ENCODE data around the gene PKN2.

DNA sequence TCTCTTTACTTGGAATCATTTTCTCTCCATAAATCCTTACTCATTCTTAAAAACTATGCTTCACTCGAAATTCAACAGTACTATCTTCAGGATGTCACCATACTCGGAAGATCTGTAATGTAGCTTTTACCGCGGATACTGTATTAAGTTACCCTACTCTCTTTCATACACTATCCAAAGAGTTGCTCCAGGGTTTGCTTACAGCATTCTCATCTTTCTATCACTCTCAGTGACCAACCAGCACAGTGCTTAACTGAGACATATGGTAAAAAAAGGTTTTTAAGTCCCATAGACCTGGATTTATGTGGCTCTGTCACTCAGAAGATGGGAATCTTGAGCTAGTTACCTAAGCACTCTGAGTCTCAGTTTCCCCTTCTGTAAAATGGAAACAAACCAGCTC lies 191.5 kb downstream of the PKN2 start:
- TF ChIP-seq POLR2A (IDR thresholded peaks at IDR 0.05; ENCODE audit: low read depth, low read length) = no peak
- no peak for TF ChIP-seq TAF1 (IDR thresholded peaks at IDR 0.05; ENCODE audit: low read depth, low read length)
- no peak for TF ChIP-seq SPI1 (IDR thresholded peaks at IDR 0.05; ENCODE audit: low read depth, low read length)
- no peak for TF ChIP-seq POLR2AphosphoS5 (IDR thresholded peaks at IDR 0.05; ENCODE audit: low read depth, low read length)
- TF ChIP-seq PAX5 (IDR thresholded peaks at IDR 0.05; ENCODE audit: insufficient read depth, low read length, severe bottlenecking) = no peak

Data from GM12891 (cell line).